HG03565 (cell line): ENCODE data around the gene CDSN.
"Not testable (repeated sequence)": the region's sequence is repeated elsewhere in the genome, so short reads cannot be mapped to it uniquely, and the experiment has no call there.

ENCODE experiments used
- ATAC-seq: cut with Tn5 transposase; IDR thresholded peaks from one replicate; pipeline ENCODE4 v1.9.1; 2021; ENCODE audit warnings: mild to moderate bottlenecking, moderate library complexity; ENCODE audit not compliant: unreplicated experiment

CDSN gene

DNA sequence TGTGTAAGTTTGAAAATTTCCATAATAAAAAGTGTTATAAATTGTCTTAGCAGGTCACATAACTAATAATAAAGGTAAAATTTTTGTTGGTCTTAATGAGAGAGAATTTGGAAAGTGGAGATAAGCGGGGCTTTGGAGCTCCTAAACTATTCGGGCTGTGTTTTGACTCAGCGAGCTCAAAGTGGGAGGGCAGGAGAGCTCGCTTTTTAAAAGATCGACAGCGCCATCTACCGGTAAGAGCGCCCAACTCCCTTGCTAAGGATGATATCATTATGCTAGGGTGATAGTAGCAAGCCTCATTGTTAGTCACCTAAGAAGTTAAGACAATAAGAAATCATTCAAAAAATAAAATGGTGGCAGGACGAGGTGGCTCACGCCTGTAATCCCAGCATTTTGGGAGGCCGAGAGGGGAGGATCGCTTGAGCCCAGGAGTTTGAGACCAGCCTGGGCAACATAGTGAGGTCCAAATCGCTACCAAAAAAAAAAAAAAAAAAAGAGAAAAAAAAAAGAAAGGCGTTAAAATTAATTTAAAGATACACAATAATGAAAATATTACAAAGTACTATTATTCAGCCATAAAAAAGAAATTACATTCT lies 32.7 kb downstream of the CDSN start:
- ATAC-seq, result peak; percentile 56

DNA sequence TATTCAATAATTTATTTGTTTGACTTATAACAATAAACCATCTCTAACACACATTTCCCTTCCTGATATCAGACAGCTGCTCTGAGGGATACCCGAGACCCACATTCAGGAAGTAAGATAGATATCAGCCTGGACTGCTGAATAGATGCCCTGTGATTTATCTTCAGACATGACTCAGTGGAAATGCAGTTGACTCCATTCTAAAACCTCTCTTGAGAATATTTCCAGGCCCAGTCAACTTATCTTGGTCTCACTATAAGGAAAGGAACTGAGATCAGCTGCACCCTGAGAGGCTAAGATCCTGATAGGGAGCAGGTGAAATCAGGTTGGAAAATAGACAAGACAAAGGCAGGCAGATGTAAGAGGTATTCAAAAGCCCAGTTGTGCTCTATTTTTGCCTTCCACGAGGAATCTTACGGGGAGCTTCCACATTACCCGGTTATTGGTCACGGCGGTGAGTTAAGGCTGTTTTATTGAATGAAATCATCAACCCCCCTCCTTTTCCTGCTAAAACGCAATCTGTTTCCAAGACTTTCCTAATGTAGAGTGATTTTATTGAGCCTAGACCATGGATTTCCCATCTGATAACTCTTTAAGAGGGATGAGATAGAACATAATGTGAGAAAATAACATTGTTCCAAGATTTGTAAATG lies 33.3 kb downstream of the CDSN start:
- no peak for ATAC-seq

DNA sequence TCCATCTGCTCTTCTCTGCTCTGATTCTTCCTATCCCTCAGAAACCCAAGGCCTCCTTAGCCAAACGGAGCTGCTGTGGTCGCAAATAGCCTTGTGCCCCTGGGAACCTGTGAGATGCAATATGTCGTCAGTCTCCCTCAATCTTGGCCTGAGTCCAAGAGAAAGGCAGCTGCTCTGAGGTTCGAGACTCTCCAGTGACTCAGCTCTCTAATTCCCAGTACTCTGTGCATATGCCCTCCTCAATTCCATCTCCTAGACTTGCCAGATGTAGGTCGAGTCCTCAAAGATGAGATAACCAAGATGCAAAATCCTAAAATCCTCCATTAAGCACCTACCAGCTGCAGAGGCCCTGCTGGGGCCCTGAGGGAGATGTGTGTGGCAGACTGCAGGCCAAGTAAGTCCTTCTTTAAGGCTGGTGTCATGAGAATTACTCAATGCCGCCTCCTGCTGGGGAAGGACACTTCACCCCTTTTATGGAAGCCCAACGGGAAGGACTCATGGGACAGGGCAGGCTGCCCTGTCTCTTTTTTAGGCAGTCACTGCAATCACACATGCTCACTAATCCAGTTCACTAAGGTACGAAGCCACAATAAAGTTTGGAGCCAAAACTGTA lies 36.4 kb downstream of the CDSN start:
- ATAC-seq, result no peak

DNA sequence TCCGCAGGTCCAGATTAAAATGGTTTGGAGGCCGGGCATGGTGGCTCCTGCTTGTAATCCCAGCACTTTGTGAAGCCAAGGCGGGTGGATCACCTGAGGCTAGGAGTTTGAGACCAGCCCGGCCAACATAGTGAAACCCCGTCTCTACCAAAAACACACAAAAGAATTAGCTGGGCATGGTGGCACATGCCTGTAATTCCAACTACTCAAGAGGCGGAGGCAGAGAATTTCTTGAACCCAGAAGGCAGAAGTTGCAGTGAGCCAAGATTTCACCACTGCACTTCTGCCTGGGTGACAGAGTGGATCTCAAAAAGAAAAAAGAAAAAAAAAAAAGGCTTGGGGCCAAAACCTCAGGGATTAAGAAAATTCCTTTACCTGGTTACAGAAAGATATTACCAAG lies 38.4 kb downstream of the CDSN start:
- ATAC-seq, result no peak

DNA sequence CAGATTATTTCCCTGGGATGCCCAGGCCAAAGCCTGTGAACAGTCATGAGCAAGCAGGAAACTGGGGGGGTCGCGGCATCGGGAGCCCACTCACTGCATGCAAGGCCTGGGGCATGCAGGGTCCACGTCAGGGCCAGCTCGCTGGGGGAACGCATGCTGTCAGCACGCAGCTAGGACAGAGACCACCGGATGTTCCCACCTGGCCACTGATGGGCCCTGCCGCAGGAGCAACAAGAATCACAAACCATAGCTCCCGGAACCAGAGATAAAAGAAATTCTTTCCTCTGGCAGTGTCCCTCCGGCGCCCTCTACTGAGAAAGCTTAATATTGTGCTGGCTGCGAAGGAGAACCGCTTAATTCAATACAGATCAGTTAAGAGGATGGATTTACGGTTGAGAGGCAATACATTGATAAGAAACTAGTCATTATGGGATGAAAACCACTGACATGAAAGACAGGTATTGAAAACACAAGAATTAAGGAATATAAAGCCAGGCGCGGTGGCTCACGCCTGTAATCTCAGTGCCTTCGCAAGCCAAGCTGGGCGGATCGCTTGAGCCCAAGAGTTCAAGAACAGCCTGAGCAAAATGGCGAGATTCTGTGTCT lies 40.5 kb downstream of the CDSN start:
- no peak for ATAC-seq

DNA sequence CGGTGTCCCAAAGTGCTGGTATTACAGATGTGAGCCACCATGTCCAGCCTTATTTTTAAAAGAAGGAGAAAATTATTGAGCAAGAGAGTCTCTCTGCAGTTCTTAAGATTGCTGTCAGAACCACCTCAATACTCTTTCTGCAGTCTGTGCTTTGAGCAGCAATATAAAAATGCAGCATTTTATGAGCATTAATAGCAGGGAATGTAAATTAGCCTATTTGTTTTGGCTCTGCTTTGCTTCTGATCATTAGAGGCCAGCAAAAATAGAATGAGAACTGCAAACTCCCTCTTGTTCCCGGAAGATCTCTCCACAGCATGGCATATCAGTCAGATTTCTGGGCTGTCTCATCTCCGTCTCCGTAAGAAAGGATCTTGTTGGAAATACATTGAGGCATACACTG lies 43.6 kb downstream of the CDSN start:
- no peak for ATAC-seq

DNA sequence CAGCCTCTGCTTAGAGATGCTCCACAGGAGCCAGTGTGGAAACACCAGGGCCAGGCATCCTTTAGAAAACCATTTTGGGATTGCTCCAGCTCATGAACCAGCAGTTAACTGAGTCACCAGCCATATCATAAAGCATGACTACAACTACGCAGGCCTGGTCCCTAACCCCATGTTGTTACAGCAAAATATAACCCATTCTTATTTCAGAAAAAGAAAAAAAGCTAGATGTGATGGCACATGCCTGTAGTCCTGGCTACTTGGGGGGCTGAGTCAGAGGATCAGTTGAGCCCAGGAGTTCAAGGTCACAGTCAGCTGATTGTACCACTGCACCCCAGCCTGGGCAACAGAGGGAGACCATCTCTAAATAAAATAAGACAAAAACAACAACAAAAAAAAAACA lies 44.7 kb downstream of the CDSN start:
- no peak for ATAC-seq

DNA sequence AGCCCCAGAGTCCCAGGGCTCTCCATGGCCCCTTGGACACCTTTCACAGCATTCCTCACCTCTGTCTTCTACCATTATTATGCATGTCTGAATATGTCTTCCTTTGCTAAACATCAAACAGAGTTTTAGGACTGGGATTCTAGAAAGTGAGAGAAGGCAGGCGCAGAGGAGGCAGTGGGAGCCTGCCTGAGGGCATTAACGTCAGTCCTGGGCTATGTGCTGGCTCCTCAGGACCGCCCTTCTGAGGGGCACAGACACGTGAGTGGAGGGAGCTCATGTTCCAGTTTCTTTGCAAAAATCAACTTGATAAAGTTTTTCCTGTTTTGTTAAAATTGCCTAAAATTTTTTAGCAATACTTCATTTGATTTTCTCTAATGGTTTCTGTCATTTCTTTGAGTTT lies 45.8 kb downstream of the CDSN start:
- no peak for ATAC-seq

DNA sequence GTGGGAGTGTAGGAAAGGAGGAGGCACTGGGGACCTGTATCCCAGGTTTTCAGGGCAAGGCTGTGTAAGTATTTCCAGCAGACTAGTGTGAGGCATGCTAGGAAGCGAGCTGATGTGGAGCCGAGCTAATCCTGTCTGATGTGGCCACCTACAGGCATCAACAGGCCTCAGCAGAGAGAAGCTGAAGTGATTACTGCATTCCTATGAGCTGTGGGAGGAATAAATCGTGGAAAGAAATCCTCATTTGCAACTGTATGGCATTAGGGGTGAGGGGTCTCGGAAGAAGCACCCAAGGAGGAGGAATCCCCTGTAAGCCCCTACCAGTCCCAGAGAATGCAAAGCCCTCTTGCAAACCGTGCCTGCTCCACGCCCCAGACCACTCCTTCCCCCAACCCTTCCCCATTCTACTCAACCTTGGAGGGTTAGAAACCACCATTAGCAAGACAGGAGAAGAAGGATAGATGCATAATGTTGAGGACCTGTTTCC lies 49.5 kb downstream of the CDSN start:
- ATAC-seq, result no peak

DNA sequence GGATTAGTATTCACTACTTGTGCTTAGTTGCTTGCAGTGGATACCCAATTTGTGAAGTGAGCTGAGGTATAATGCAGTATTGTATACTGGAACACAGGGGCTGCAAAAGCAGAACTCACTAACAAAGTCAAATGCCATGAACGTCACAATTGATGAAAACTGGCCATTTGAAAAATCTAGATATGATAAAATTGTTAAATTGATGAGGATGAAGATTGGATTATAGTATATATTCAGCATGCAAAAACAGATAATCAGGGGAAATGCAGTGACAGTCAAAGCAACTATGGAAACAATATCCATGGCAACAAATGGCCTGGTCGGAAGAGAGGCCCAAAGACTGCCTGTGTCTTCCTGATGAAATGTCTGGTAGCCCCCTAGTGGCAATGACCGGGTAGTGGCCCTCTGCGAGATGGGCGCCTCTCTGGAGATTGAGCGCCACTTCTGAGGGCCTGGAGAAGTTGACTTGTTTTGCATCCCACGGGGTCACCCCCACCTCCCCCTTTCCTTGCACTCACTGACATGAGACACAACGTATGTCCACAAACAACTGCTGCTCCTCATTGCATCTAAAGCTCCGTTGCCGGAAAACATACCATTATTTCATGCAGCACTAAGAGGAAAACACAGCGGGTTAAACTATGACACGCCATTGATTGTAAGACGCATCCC lies 51.4 kb downstream of the CDSN start:
- no peak for ATAC-seq

DNA sequence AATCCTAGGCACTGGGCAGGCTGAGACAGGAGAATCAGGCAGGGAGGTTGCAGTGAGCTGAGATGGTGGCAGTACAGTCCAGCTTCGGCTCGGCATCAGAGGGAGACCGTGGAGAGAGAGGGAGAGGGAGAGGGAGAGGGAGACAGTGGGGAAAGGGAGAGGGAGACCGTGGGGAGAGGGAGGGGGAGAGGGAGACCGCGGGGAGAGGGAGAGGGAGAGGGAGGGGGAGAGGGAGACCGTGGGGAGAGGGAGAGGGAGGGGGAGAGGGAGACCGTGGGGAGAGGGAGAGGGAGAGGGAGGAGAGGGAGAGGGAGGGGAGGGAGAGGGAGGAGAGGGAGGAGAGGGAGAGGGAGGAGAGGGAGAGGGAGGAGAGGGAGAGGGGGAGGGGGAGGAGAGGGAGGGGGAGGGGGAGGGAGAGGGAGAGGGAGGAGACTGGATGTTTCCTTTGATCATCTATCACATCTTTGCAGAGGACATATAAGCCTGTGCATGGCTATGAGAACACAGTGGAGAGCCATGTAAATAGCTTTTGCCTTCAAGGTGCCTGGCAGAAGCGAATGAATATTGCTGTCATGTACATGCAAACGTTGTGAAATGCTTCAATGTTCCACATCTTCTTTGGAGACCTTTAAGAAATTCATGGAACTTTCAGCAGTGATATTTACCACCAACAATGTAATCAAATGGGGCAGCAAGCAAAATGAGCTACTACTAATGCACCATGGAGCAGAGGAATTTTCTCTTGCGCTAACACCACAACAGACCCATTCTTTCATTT lies 52.2 kb downstream of the CDSN start:
- ATAC-seq, result not testable (repeated sequence)

DNA sequence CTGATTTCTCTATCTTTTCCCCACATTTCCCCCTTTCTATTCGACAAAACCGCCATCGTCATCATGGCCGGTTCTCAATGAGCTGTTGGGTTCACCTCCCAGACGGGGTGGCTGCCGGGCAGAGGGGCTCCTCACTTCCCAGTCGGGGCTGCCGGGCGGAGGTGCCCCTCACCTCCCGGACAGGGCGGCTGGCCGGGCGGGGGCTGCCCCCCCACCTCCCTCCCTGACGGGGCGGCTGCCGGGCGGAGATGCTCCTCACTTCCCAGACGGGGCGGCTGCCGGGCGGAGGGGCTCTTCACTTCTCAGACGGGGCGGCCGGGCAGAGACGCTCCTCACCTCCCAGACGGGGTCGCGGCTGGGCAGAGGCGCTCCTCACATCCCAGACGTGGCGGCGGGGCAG lies 53.2 kb downstream of the CDSN start:
- ATAC-seq, result not testable (repeated sequence)

DNA sequence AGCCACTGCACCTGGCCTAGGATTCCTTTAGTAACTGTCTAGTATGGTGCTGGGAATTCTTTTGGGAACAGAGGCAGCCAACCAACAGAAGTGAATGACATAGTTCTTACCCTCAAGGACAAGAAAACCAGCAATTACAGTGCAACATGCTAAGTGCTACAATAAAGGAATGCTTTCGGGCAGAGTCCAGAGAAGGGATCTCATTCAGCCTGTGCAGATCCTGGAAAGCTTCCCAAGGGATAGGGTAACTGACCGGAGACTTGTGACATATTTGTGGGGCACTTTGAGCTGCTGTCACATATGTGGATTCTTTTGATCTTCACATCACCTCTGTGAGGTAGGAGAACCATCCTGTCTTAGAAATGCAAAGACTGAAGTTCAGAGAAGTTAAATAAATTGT lies 54.7 kb downstream of the CDSN start:
- ATAC-seq, result no peak
